Activated naive CD4-positive, alpha-beta T cell (primary cell): ENCODE data around the gene UBASH3A.
"Not testable (repeated sequence)": the region's sequence is repeated elsewhere in the genome, so short reads cannot be mapped to it uniquely, and the experiment has no call there.

Experiments
- DNase-seq, 4 experiments: peaks; one replicate each; lab custom pipeline; 2025; lab: John Stamatoyannopoulos, UW

Gene UBASH3A

DNA sequence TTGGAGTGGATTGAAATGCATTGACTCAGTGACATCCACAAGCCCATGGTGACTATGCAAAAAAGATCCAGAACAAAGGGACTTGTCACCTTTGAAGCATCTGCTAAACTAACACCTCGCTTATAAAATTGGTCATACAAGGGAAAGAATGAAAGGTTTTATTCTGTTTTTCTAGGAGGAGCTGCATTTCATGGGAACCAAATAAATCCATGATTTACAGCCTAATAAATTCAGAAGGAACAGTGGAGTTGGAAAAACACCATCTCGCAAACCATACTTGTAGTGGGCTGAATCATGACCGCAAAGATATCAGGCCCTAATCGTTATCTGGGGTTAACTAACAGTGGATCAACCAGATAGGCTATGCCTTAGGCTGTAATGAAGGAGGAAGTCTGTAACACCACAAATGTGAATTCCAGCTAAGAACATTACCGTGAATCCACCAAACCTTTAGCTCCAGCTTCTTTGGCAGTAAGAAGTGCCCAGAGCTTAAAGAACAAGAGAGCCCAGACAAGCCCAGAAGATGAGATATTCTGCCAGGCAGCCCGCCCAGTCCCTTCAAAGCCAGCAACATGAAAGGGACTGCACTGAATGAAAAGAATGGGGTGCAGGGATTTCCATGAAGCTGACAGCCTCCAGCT, 64.9 kb downstream of the UBASH3A start:
- DNase-seq: no peak

DNA sequence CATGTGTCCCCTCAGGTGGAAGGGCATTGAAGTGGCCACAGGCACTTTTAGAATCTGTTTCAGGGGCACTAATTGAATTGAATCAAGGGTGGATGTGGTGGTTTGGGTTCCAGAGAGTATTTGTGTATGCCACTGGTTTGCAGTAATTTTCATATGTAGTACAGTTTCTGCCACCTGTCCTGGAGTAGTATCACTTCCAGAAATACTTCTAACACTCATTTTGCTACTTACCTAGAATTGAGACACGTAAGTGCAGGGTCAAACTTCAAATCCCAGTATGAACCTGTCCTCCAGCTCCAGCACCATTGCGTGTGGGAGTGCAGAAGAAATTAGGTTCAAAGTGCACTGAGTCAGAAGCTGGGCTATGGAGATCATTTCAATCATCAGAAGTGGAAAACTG, 65.6 kb downstream of the UBASH3A start:
- DNase-seq: no peak

DNA sequence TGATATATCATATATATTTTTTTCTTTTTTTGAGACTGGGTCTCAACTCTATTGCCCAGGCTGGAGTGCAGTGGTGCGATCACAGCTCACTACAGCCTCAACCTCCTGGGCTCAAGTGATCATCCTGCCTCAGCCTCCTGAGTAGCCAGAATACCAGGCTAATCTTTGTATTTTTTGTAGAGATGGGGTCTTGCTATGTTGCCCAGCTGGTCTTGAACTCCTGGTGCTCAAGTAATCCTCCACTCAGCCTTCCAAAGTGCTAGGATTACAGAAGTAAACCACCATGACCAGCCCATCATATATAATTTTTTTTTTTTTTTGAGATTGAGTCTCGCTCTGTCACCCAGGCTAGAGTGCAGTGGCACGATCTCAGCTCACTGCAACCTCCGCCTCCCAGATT, 66.0 kb downstream of the UBASH3A start:
- DNase-seq: not testable (repeated sequence)

DNA sequence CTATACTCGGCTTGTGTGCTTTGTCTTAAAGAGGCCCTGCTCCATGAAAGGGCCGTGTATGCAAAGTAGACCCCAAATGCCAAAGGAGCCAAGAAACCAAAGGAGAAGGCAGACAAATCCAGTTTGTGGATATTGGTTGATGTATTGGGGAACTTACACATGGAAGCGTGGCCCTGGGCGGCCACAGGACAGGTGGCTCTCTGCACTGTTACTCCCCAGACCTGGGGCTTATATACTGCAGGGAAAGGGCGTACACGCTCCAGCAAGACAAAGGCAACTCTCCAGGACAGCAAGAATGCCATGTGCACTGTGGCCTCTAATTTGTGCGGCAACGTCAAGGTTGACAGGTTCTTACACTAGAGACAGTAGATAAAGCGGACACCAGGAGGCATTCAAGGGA, 67.5 kb downstream of the UBASH3A start:
- no peak for DNase-seq

DNA sequence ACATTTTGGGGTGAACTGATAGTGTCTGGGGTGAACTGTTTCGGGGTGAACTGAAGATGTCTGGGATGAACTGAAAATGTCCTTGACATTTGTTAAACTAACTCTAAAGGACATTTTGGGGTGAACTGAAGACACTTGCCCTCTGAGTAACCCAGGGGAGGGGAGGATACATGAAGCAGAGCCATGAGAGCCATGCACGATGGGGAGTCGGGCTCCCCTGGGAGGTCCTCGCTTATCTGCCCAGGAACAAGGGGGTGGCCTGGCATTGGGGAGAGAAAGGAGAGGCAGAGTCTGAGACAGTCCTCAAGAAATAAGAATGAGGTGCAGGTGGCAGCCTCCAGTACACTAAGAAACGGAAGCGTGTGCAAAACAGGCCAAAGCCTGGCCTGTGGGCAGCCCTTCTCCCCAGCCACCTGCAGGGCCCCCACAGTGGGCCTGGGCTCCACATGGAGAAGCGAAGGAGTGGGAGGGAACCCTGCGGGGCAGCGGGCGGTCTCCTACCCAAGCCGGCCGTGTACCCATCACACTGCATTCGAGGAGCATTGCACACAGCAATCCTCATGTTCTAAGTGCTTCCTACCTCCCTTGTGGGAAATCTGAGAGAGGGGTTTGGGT, 68.1 kb downstream of the UBASH3A start:
- no peak for DNase-seq

DNA sequence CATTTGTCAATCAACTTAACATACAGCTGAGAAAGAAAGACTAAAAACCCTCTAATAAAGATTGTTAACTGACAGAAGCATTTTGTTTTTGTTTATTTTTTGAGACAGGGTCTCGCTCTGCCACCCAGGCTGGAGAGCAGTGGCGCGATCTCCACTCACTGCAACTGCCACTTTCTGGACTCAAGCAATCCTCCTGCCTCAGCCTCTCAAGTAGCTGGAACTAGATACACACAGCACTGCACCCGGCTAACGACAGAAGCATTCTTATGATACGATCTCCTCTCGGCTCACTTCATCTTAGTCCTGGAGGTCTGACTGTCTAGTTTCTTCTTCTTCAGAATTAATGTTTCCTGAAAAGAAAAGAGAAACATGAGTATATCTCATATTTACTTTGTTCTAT, 68.8 kb downstream of the UBASH3A start:
- no peak for DNase-seq

- no peak for DNase-seq
These were observed 69.9 kb downstream of the UBASH3A start for GRCh38 chr21:42473498-42474042.

DNA sequence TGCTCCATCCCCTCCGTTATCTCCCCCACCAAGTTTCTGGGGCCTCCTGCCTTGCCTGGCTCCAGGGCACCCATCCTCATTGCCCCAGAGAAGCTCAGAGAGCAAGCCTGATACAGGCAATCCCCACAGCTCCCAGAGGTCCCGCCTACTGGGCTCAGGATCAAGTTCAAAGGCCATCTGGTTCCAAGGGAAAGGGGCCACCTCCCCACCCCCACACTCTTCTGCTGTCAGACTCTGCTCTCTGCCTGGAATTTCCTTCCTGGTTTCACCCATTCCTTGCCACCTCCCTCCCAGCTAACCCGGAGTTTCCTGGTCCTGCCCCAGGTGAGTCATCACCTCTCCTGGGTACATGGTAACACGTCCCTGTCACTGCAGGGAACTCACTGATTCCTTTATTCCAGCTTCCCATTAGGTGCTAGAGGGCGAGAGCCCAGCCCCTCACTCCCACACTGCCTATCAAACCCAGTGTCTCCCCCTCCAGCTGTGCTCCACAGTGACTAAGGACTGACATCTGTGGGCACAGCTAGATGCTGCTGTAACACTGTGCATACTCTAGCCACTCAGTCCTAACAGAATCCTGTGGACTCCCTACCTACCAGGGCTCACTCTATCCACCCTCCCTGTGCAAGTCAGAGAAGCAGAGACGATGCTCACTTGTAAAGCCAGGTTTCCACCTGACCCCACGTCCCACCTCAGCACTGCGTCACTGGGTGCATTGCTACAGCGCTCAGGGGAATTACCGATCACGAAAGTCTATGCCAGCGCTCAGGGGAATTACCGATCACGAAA, 70.5 kb downstream of the UBASH3A start:
- no peak for DNase-seq

- no peak for DNase-seq
These were observed 71.3 kb downstream of the UBASH3A start for GRCh38 chr21:42475036-42475435.

DNA sequence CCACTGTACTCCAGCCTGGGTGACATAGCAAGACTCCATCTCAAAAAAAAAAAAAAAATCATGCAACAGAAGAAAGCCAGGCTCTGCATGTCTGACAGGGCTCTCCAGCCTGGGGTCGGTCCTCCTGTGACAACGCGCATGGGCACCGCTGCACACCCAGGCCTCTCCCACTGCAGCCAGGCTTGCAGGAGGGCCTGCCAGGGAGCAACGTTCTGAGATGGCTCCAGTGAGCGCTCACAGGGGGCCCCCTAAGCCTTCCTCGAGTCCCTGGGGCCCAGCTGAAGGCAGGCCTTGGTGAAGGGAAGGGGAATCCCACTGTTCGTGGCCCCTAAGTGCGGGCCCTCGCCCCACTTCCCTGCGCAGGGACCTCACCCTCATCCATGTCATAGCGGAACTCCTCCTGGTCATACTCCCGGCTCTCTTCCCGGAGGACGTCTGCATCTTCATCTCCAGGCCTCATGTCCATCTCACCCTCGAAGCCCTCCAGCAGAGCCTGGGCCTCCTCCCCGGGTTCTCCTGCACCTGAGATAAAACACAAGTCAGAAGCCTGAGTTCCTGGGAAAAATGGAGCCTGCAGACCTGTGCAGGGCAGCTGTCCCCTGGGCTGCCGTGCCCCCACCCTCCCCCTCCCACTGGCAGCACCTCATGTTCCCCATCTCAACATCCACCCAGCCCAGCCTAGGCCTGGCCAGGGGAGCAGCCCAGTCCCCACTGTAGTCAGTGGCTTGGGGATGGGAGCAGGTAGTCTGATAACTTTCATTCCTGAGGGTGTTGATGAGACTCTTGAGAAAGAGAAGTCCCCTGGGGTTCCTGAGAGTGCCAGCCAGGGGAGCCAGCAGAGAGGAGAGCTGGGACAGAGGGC, 72.1 kb downstream of the UBASH3A start:
- DNase-seq: no peak

DNA sequence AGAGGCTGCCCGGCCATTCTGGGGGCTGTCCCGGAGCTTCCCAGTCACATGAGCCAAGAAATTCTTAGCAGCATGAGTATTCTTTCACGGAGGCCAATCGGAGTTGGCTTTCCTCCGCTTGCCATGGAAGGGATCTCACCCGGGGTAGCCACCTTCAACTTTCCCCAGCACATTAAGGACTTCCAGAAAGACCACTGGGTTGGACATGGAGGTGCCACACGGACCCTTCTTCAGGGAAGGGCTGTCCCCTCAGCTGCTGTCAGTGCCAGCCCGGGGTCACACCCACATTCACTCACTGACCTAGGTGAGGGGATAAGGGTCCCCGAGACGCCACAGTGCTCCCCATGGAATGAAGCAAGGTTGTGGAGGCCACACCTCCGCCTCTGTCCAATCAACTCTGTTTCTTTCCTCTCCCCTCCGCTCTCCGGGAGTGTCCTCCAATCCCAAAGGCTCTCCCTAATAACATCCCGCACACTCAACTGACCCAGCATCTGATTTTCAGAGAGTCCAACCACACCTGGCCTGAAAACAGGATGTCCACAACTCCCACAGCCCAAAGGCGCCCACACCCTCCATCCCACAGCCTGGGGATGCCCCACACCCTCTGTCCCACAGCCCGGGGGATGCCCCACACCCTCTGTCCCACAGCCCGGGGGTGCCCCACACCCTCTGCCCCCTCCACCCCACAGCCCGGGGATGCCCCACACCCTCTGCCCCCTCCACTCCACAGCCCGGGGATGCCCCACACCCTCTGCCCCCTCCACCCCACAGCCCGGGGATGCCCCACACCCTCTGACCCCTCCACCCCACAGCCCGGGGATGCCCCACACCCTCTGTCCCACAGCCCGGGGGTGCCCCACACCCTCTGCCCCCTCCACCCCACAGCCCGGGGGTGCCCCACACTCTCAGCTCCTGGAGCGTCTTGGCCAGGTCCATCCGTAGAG, 73.0 kb downstream of the UBASH3A start:
- no peak for DNase-seq

DNA sequence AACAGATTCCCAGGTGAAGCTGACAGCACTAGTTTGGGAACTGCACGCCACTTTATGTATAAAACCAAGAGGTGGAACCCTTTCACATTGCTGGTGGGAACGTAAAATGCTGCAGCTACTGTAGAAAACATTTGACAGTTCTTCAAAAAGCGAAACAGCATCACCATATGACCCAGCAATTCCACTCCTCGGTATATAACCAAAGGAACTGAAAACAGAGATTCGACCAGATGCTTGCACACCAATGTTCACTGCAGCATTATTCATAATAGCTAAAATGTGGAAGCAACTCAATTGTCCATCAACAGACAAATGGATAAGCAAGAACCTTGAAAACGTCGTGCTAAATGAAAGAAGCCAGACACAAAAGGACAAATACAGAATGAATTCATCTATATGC, 74.8 kb downstream of the UBASH3A start:
- DNase-seq: no peak

DNA sequence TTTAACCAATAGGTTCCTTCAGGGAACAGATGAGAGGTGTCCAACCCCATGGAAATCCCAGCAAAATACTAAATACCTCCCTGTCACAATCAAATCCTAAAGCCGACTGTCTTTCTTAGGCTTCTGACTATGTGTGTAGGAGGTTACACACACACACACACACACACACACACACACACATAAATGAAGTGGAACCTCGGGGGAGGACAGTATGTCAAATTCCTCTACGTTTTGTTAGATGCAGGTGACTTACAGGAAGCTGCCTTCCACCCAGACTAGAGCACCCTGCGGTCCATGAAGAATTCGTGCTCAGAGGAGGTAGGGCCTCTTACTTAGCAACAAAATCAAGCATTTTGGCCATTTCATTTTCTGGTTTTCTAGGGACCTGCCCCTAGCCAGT, 75.9 kb downstream of the UBASH3A start:
- no peak for DNase-seq

DNA sequence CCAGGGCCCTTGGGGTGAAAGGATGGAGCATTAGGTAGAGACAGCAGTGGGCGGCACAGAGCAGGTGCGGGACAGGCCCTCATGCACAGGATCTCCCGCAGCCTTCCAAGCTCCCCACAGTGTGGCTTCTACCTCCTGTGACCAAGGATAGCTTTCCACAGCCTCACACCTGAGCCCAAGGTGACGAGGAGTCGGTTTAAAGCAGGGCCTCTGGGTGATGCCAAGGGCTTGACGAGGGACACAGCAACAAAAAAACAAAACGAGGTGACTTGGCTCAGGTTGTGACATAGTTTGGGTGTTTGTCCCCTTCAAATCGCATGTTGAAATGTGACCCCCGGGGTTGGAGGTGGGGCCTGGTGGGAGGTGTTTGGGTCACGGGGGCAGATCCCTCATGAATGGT, 77.0 kb downstream of the UBASH3A start:
- DNase-seq: no peak

- no peak for DNase-seq
These were observed 77.5 kb downstream of the UBASH3A start for GRCh38 chr21:42481169-42481568.

DNA sequence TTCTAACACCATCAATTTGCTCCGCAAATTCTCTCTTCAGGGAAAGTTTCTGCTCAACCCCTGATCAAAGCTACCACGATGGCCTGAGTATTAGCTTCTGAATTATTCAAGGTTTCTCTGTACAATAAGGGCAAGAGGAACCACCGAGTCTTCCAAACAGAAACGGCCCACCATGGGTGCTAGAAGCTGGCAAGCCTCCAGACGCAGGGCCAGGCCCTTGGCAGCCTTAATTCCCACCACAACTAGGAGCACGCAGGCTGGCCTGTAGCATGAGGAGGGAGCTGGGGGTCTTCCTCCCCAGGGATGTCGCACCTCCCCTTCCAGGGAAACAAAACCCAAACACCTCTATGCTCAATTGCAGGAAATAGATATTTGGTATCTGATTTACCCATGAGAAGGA, 81.3 kb downstream of the UBASH3A start:
- no peak for DNase-seq

DNA sequence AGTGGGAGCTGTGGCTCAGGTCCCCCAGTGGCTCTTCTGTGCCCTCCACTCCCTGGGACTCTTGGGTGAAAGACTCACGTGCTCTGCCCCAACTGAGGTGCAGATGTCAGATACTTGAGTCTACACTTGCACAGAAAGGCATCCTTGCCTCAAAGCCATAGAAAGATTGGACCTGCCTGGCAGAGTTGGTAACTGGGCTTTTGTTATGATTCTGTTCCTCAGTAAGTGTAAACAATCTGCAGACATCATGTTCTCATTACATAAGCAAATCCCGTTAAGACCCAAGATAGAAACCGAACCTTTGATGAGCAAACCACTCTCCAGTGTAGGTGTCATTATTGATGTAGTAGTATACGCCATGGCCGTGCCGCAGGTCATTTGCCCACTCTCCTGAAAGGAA, 82.4 kb downstream of the UBASH3A start:
- DNase-seq: no peak

DNA sequence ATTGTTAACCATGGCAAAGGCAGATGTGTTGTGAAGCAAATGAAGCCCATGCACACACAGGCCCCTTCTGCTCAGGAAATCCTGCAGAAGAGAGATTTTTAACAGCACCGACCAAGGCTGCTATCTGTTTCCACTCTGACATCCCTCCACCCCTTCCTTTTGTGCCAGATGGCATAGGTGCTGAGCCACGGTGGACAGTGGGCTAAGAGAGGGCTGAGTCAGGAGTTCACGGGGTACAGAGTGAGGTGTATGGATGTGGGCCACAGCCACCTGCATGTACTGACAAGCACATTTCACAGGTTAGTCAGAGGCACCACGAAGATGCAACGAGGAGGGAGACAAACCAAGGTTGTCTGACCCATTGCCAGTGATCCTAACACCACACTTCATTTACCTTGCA, 82.8 kb downstream of the UBASH3A start:
- DNase-seq: no peak

DNA sequence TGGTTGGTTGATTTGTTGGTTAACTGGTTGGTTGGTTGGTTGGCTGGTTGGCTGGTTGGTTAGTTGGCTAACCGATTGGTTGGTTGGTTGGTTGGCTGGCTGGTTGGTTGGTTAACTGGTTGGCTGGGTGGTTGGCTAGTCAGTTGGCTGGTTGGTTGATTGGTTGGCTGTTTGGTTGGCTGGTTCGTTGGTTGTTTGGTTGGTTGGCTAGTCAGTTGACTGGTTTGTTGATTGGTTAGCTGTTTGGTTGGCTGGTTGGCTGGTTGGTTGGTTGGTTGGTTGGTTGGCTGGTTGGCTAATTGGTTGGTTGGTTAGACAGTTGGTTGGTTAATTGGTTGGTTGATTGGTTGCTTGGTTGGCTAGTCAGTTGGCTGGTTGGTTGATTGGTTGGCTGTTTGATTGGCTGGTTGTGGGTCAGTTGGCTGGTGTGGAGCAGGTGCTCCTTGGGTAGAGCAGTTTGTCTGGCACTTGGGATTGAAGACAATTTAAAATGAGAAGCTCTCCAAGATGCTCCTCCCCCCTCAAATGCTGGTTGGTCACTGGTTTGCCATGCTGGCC, 85.4 kb downstream of the UBASH3A start:
- no peak for DNase-seq

DNA sequence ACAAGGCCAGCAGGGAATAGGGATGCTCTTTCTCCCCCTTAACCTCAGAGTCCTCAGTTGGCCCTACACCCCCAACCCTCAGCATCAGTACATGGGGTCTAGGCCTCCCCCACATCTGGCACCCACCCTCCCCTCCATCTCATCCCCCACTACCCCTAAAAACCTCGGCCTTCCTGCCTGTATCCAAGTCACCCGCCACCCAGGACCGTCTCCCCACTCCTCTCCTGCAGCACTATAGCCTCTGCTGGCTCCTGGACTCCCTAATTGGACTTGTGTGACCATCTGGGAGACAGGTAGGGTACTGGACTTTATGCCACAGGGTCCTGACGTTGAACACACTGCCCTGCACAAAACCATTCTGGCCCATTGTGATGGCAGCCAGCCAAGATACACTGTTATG, 86.3 kb downstream of the UBASH3A start:
- DNase-seq: no peak

DNA sequence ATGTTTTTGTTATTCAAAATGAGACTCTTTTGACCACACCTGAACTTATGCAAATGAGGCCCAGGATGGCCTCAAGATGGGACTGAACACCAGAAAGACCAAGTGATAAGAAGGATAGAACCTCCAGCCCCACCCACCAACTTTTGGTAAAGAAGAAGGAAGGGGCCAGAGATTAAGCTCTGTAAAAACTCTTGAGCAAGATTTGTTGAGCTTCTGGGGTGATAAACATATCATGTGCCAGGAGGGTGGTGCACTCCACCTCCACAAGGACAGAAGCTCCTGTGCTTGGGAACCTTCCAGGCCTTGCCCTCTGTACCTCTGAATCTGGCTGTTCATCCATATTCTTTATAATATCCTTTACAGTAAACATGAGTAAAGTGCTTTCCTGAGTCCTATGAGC, 87.0 kb downstream of the UBASH3A start:
- no peak for DNase-seq
